Colonic mucosa (tissue), 4 donors: ENCODE results near the gene RENBP. TPM values are rescaled to one million over a fixed set of nuclear protein-coding genes. Genes with fewer than 3 reads are reported as not detected.
A peak's percentile ranks its signal among the peaks of the same experiment; 100 is the strongest.

ENCODE experiments used
- DNase-seq: peaks from one replicate; pipeline ENCODE4 v3.0.0-alpha.2; 2020
- H3K27ac ChIP-seq: fragments of 200-600 bp; one replicate; pipeline ENCODE4 v1.8.0; 2021
- H3K27me3 ChIP-seq: fragments of 200-600 bp; one replicate; pipeline ENCODE4 v1.8.0; 2021
- H3K36me3 ChIP-seq: fragments of 200-600 bp; one replicate; pipeline ENCODE4 v1.8.0; 2021
- H3K4me1 ChIP-seq: fragments of 200-600 bp; one replicate; pipeline ENCODE4 v1.8.0; 2021; ENCODE audit warnings: mild to moderate bottlenecking
- H3K4me3 ChIP-seq: fragments of 200-600 bp; one replicate; pipeline ENCODE4 v1.8.0; 2021
- H3K9ac ChIP-seq, 2 donors: one replicate each; pipeline ENCODE4 v1.7.0; 2013; ENCODE audit warnings: control low read depth in 2 of 2, low read depth in 2 of 2, low read length in 2 of 2
- H3K9me3 ChIP-seq: fragments of 200-600 bp; one replicate; pipeline ENCODE4 v1.8.0; 2021
- CTCF ChIP-seq: fragments of 200-600 bp; IDR thresholded peaks from one replicate; pipeline ENCODE4 v1.8.0; 2022; ENCODE audit warnings: antibody characterized with exemption, mild to moderate bottlenecking
- intact Hi-C: fragments of 100-400 bp; cut with DNase I; formaldehyde crosslinking; loops from one replicate; pipeline ENCODE4 v1.14.1; 2022
- total RNA-seq, 2 donors: library from RNA; stranded (reverse); fragmentation: NEBNext Ultra II Directional in 1 of 2; extraction: Animal tissue kit (Norgen Biotek cat#: 25700) in 1 of 2; gene quantifications; one replicate each; pipeline ENCODE4 v1.2.1, GENCODE V29; 2021
- donor health status: healthy.
- donor health status: DM: no; HTN: no; CAD: no.
- donor health status: DM: no; HTN: no; CAD: no.

RENBP gene
- total RNA-seq, 2 donors from 2014 or later = 3.3 to 5.0 TPM

GRCh38 chrX:153969125-153969903 lies 24.9 kb upstream of the RENBP start:
- no peak for TF ChIP-seq CTCF
- Histone ChIP-seq H3K4me3 (peak overlapping the region; percentile 48), H3K27me3 (no peaks in the 10 kb centered on the region), H3K9me3 (no peaks in the 10 kb centered on the region), H3K9ac (peak overlapping the region; percentile 47 to 77), H3K4me1 (peaks cover 10% of the 10 kb centered on the region), H3K36me3 (no peaks in the 10 kb centered on the region), H3K27ac (peak overlapping the region; percentile 61)
- intact Hi-C loops = no loop called here
- DNase-seq = no peak

DNA sequence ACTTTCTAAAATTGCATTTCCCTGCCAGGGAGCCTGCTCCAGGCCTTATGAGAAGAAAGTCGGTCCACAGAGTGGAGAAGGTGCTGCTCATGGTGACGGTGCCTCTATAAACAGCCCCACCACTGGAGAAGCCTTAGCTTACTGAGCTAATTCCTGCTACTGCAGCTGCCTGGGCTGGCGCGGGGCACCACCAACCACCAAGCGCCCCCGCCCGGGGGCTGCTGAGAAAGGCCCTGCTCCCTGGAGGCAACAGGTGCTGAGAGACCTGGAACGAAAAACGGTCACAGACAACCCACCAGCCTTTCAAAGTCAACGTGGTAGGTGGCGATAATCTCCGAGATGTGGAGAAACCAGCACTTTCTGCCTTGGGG lies 24.3 kb upstream of the RENBP start:
- peaks cover 4% of the 10 kb centered on the region for H3K4me1 ChIP-seq
- no peaks in the 10 kb centered on the region for H3K9me3 ChIP-seq
- DNase-seq = no peak
- H3K27me3 ChIP-seq = no peaks in the 10 kb centered on the region
- H3K27ac ChIP-seq = peak overlapping the region; percentile 61
- TF ChIP-seq CTCF = no peak
- intact Hi-C loops = no loop called here
- H3K9ac ChIP-seq = peak overlapping the region in 1 of 2 donors; percentile 77
- H3K36me3 ChIP-seq = no peaks in the 10 kb centered on the region
- peak overlapping the region; percentile 48 for H3K4me3 ChIP-seq

DNA sequence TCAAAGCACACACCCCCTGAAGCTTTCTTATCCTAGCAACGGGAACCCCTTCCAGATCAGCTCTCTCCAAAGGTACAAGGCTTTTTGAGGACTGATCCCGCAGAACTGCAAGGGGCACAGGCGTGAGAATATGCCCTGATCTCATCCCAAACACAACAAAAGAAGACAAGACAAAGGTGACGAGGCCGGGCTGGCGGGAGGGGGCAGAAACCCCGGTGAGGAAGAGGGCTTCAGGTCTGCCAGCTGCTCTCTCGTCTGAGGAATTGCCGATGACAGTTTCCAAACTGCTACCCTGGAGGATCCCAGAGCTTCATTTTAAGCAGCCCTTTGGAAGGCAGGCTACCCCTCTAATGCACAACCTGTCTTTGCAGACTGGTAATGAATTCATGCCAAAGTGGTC lies 23.8 kb upstream of the RENBP start:
- no peaks in the 10 kb centered on the region for H3K27me3 ChIP-seq
- intact Hi-C loops = no loop called here
- no peaks in the 10 kb centered on the region for H3K36me3 ChIP-seq
- peak overlapping the region in 1 of 2 donors; percentile 77 for H3K9ac ChIP-seq
- peaks cover 4% of the 10 kb centered on the region for H3K4me1 ChIP-seq
- H3K27ac ChIP-seq = peak overlapping the region; percentile 3
- TF ChIP-seq CTCF = no peak
- H3K9me3 ChIP-seq = no peaks in the 10 kb centered on the region
- DNase-seq = no peak
- peak overlapping the region; percentile 48 for H3K4me3 ChIP-seq

DNA sequence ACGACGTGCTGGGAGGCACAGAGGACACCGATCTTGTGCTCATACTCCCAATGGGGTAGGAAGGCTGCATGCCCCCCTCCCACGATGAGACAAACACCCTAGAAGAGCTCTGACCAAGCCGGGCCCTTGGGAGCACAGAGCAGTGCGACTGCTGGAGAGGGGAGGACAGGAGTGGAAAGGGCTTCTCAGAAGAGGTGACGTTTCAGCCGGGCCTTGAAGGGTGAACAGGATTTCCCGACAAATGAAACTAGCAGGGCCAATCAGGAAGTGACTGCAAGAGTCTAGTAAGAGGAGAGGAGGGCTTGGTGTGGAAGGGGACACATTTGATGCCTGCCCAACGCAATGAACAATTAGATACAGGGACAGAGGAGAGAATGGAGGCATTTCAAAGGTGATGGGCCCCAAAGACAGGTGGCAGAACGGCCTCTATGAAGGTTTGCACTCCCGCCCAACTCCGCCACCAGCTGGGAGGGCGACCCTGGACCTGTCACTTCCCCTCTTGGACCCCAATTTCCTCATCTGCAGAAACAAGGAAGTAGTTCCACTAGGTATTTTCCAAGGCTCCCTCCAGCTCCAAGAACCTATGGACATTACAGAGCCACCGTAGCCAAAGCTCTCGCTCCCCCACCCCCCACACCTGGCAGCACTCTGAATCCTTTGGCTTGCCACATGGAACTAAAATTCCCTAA lies 23.2 kb upstream of the RENBP start:
- Histone ChIP-seq H3K36me3 (no peaks in the 10 kb centered on the region), H3K4me1 (peaks cover 4% of the 10 kb centered on the region), H3K27ac (peak overlapping the region; percentile 3), H3K4me3 (no peak overlapping the region), H3K27me3 (no peaks in the 10 kb centered on the region), H3K9ac (peak overlapping the region; percentile 16 to 32), H3K9me3 (no peaks in the 10 kb centered on the region)
- intact Hi-C loops = no loop called here
- no peak for TF ChIP-seq CTCF
- no peak for DNase-seq

DNA sequence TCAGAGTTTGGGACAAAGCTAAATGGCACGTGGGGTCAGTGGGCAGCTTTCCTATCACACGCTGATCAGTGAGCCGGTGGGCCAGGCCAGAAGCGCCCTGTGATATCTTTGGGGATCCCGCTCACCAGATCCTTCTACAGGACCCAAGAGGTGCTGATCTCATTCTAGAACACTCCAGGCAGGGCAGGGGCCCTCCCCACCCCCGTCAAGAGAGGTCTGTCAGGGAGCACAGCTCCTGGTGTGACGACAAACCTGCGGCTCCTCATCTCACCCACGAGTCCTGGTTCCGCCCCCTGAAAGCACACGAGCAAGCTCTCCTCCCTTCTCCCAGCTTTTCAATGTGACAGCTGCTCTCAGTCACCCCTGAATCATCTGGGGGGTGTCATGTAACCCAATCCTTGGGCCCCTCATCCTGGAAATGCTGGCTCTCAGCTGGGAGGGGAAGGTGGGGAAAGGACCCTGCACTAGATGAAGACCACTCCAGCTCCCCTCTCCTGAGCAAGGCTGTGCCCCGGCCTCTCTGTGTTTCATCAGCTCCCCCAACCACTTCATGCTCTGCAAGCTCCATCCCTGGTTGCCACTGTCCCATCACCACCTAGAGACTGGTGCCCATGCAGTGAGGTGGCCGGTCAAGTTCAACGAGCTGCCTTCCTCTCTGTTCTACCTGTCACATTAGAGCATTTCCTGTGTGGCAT lies 22.5 kb upstream of the RENBP start:
- intact Hi-C loops = no loop called here
- no peaks in the 10 kb centered on the region for H3K36me3 ChIP-seq
- H3K27ac ChIP-seq = no peak overlapping the region
- H3K27me3 ChIP-seq = no peaks in the 10 kb centered on the region
- peak overlapping the region in 1 of 2 donors; percentile 20 for H3K9ac ChIP-seq
- no peak overlapping the region for H3K4me3 ChIP-seq
- no peak for TF ChIP-seq CTCF
- DNase-seq = no peak
- peaks cover 4% of the 10 kb centered on the region for H3K4me1 ChIP-seq
- H3K9me3 ChIP-seq = no peaks in the 10 kb centered on the region
